ENCODE data around the gene SH2D3C. TPM values are rescaled to one million over a fixed set of nuclear protein-coding genes. Genes with fewer than 3 reads are reported as not detected.

Gene SH2D3C
- total RNA-seq, 2 experiments from 2014 or later = 29.9 to 30.3 TPM

DNA sequence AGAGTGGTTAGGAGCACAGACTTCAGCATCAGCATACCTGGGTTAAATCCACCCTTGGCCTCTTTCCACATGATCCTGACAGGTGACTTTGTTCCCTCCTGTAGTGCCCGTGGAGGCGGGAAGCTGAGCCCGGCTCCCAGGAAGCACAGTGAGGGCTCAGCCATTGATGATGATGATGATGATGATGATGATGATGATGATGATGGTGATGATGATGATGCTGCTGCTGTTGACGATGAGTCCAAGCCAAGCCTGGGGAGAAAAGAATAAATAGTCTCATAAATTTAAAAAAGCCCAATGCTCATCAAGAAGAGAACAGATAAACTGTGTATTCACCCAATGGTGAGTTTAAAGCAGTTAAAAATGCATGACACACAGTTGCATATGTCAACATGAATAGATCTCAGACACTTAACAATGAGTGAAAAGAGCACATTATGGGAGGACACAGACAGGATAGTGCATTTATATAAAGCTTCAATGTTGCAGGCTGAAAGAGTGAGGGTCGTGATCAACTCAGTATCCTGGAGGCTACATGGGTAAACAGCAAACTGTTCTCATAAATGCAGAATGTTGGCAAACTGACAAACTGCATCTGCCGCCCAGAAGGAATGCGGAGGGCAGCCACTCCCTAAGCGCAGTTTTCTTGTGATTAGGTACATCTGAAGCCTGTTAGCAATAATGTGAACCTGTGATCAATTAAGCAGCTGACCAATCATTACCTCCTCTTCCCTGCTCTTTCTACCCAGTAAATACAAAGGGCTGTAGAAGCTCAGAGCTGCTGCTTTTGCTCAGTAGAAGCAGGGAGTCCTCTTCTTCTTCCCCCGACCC lies 83.4 kb downstream of the SH2D3C start:
- H3K9me3 Mint-ChIP-seq = no peaks in the 10 kb centered on the region
- no peak overlapping the region for H3K4me3 Mint-ChIP-seq
- H3K27me3 Mint-ChIP-seq = no peaks in the 10 kb centered on the region
- intact Hi-C loops (cut with micrococcal nuclease) = no loop called here
- no peak overlapping the region for H3K27ac Mint-ChIP-seq
- H3K4me1 Mint-ChIP-seq (ENCODE audit: low read depth) = peaks cover 10% of the 10 kb centered on the region
- ATAC-seq (no peak), DNase-seq (no peak)
- ChIA-PET CTCF (interaction anchor here (1.8 kb wide), 1 partner anchor 39 kb away, joined by 4 read pairs; the partner anchor contains the start of gene TOR2A), POLR2A (interaction anchor here (0.9 kb wide), 1 partner anchor 20 kb away, joined by 3 read pairs; the partner anchor contains the start of gene PTRH1)
- TF ChIP-seq, protein P1, sequence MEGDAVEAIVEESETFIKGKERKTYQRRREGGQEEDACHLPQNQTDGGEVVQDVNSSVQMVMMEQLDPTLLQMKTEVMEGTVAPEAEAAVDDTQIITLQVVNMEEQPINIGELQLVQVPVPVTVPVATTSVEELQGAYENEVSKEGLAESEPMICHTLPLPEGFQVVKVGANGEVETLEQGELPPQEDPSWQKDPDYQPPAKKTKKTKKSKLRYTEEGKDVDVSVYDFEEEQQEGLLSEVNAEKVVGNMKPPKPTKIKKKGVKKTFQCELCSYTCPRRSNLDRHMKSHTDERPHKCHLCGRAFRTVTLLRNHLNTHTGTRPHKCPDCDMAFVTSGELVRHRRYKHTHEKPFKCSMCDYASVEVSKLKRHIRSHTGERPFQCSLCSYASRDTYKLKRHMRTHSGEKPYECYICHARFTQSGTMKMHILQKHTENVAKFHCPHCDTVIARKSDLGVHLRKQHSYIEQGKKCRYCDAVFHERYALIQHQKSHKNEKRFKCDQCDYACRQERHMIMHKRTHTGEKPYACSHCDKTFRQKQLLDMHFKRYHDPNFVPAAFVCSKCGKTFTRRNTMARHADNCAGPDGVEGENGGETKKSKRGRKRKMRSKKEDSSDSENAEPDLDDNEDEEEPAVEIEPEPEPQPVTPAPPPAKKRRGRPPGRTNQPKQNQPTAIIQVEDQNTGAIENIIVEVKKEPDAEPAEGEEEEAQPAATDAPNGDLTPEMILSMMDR (IDR thresholded peaks at IDR 0.05) = no peak
- no peaks in the 10 kb centered on the region for H3K36me3 Mint-ChIP-seq (ENCODE audit: low read depth)

DNA sequence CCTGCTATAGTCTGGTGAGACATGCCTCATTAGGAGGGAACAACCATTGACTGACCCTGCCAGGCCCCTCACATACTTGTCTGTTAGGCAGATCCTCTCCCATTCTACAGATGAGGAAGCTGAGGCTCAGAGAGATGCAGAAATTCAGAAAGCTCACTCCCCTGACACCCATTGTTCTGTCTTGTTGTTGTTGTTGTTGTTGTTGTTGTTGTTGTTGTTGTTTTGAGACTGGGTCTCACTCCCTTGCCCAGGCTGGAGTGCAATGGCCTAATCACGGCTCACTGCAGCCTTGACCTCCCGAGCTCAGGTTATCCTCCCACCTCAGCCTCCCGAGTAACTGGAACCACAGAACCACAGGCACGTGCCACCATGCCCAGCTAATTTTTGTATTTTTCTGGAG lies 84.8 kb downstream of the SH2D3C start:
- TF ChIP-seq, protein P1 (IDR thresholded peaks at IDR 0.05) = no peak
- intact Hi-C loops (cut with micrococcal nuclease) = no loop called here
- CTCF ChIA-PET = no interaction called here

DNA sequence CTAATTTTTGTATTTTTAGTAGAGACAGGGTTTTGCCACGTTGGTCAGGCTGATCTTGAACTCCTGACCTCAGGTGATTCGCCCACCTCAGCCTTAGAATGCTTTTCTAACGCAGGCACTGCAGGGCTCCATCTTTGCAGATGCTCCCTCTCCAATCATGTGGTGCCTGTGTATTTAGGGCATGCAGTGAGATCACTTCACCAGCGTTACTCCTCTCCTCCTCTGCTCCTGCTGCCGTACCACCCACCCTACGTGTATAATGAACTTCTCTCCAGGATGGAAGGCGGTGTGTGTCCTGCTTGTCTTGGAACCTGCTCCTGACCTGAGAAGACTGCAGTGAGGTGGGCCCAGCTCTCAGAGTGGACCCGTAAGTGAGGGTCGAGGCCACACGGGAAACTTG lies 85.3 kb downstream of the SH2D3C start:
- no peak for ATAC-seq
- no peaks in the 10 kb centered on the region for H3K27me3 Mint-ChIP-seq
- no peak overlapping the region for H3K27ac Mint-ChIP-seq
- ChIA-PET CTCF (interaction anchor here (1.7 kb wide), 1 partner anchor 41 kb away, joined by 8 read pairs; the partner anchor contains the start of gene TOR2A), POLR2A (interaction anchor here (1.0 kb wide), 1 partner anchor 17 kb away, joined by 4 read pairs; no protein-coding TSS in a partner anchor)
- H3K36me3 Mint-ChIP-seq (ENCODE audit: low read depth) = no peaks in the 10 kb centered on the region
- no peak for DNase-seq
- no peaks in the 10 kb centered on the region for H3K4me1 Mint-ChIP-seq (ENCODE audit: low read depth)
- TF ChIP-seq, protein P1 (IDR thresholded peaks at IDR 0.05) = no peak
- H3K4me3 Mint-ChIP-seq = no peak overlapping the region
- H3K9me3 Mint-ChIP-seq = no peaks in the 10 kb centered on the region
- intact Hi-C loops (cut with micrococcal nuclease) = no loop called here

More for the DNA sequence above, 84.8 kb downstream of the SH2D3C start:
- Mint-ChIP-seq H3K4me3 (no peak overlapping the region), H3K27ac (no peak overlapping the region), H3K27me3 (no peaks in the 10 kb centered on the region), H3K9me3 (no peaks in the 10 kb centered on the region), H3K36me3 (ENCODE audit: low read depth) (no peaks in the 10 kb centered on the region), H3K4me1 (ENCODE audit: low read depth) (no peaks in the 10 kb centered on the region)
- DNase-seq (no peak), ATAC-seq (no peak)
- POLR2A ChIA-PET = interaction anchor here (1.0 kb wide), 1 partner anchor 16 kb away, joined by 4 read pairs; no protein-coding TSS in a partner anchor

DNA sequence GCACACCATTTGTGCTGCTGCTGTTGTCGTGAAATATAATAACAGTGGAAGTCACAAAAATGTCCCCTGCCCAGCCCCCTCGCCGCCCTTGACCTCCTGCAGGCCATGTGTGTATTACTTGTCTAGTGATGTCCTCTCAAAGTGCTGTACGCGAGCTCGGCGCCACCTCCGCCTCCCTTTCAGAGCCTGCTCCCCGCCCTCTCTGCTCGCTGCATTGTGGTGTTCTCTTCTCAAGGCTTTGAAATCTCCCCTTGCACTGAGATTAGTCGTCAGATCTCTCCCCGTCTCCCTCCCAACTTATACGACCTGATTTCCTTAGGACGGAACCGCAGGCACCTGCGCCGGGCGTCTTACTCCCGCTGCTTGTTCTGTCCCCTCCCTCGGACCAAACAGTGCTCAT lies 86.4 kb downstream of the SH2D3C start:
- POLR2A ChIA-PET = interaction anchor here (1.4 kb wide), 1 partner anchor 10 kb away, joined by 5 read pairs; no protein-coding TSS in a partner anchor
- intact Hi-C loops (cut with micrococcal nuclease) = no loop called here
- H3K9me3 Mint-ChIP-seq = no peaks in the 10 kb centered on the region

More for the DNA sequence above, 86.4 kb downstream of the SH2D3C start:
- Mint-ChIP-seq H3K4me1 (ENCODE audit: low read depth) (no peaks in the 10 kb centered on the region), H3K27me3 (no peaks in the 10 kb centered on the region), H3K27ac (no peak overlapping the region), H3K36me3 (ENCODE audit: low read depth) (no peaks in the 10 kb centered on the region), H3K4me3 (no peak overlapping the region)
- ATAC-seq (no peak), DNase-seq (no peak)
- CTCF ChIA-PET = interaction anchor here (1.7 kb wide), 1 partner anchor 42 kb away, joined by 8 read pairs; the partner anchor contains the start of gene TOR2A
- TF ChIP-seq, protein P1 (IDR thresholded peaks at IDR 0.05) = no peak
